Sigmoid colon (tissue), 4 donors: Measurements from ENCODE around the gene BAZ1A.

Experiments used
- CTCF ChIP-seq, 4 experiments: fragments of 450-650 bp in 3 of 4; fragments of 200-600 bp in 1 of 4; IDR thresholded peaks; one replicate each; pipeline ENCODE4 v1.5.1; 2016 to 2019; ENCODE audit warnings: antibody characterized with exemption in 4 of 4, mild to moderate bottlenecking in 3 of 4, moderate library complexity in 2 of 4
- EP300 ChIP-seq, 4 donors: sonication (generic); formaldehyde crosslinking; IDR thresholded peaks; one replicate each; pipeline ENCODE4 v1.6.1; 2017; ENCODE audit warnings: antibody characterized with exemption in 4 of 4
- POLR2A ChIP-seq, 2 donors: fragments of 450-650 bp; IDR thresholded peaks; one replicate each; pipeline ENCODE4 v1.6.1; 2016; ENCODE audit warnings: antibody characterized with exemption in 2 of 2, mild to moderate bottlenecking in 2 of 2, moderate library complexity in 2 of 2
- POLR2AphosphoS5 ChIP-seq, 4 donors: sonication (generic); formaldehyde crosslinking; IDR thresholded peaks; one replicate each; pipeline ENCODE4 v1.6.1; 2017; ENCODE audit warnings: antibody characterized with exemption in 4 of 4

GRCh38 chr14:34715127-34715863, 159.9 kb downstream of the BAZ1A start:
- no peak for TF ChIP-seq POLR2A (IDR thresholded peaks at IDR 0.05)
- TF ChIP-seq CTCF (IDR thresholded peaks at IDR 0.05), result no peak
- no peak for TF ChIP-seq POLR2AphosphoS5 (IDR thresholded peaks at IDR 0.05)
- no peak for TF ChIP-seq EP300 (IDR thresholded peaks at IDR 0.05)
